ENCODE results near the gene TXNDC17.
"Not testable (repeated sequence)": the region's sequence is repeated elsewhere in the genome, so short reads cannot be mapped to it uniquely, and the experiment has no call there.

The TXNDC17 gene

GRCh38 chr17:6677158-6677831, 36.4 kb downstream of the TXNDC17 start:
- H3K4me3 ChIP-seq (ENCODE audit: low read length) = no peak overlapping the region
- no peak for TF ChIP-seq ZNF274 (IDR thresholded peaks at IDR 0.05; ENCODE audit: low read depth, low read length)

DNA sequence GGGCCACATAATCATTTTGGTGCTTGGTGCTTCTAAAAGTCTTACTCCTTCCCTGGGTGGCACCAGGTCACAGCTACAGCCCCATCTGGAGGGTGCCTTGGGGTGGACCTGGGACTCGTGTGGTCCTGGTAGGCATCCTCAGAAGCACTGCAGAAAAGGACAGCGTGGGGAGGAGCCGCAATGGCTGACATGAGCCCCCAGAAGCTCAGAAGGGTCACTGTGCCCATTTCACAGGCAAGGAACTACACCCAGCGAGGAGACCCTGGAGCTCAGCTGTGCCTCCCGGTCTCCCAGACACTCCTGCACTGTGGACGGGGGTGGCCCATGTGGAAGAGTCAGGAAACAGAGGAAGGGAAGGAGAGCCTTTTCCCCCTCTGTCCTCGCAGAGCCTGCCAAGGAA, 37.1 kb downstream of the TXNDC17 start:
- TF ChIP-seq ZNF274 (IDR thresholded peaks at IDR 0.05; ENCODE audit: low read depth, low read length) = no peak
- no peak overlapping the region for H3K4me3 ChIP-seq (ENCODE audit: low read length)

DNA sequence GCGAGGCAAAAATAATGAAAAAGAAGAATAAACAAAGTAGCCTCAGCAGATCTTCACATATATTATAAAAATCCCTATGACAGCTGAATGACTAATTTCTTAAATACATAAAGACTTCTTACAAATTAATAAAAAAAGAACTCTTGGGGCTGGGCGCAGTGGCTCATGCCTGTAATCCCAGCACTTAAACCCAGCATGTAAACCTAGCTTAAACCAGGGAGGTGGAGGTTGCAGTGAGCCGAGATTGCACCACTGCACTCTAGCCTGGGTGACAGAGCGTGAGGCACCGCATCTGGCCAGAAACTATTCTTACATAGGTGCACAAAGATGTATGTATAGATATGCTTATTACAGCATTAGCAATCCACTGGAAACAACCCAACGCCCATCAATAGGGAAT, 38.4 kb downstream of the TXNDC17 start:
- H3K4me3 ChIP-seq (ENCODE audit: low read length) = no peak overlapping the region
- no peak for TF ChIP-seq ZNF274 (IDR thresholded peaks at IDR 0.05; ENCODE audit: low read depth, low read length)

DNA sequence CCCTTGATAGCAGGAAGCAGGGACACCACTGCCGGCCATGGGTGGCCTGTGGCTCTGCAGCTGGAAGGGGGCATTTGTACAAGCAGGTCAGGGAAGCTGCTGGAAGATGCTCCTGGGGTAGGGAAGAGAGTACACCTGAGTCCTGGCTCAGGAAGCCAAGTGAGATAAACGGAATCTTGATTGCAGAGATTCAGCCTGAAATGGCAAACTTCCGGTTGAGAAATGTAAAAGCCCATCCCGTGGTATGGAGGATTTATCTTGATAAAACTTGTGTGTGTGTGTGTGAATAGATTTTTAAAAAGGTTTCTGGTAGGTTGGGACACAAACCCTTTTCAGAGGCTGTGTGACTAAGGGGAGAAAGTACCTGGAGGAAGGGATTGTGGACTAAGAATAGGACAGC, 40.3 kb downstream of the TXNDC17 start:
- no peak for TF ChIP-seq ZNF274 (IDR thresholded peaks at IDR 0.05; ENCODE audit: low read depth, low read length)
- H3K4me3 ChIP-seq (ENCODE audit: low read length) = no peak overlapping the region

GRCh38 chr17:6681671-6682070, 40.8 kb downstream of the TXNDC17 start:
- no peak for TF ChIP-seq ZNF274 (IDR thresholded peaks at IDR 0.05; ENCODE audit: low read depth, low read length)
- H3K4me3 ChIP-seq (ENCODE audit: low read length) = no peak overlapping the region

GRCh38 chr17:6682339-6682738, 41.5 kb downstream of the TXNDC17 start:
- H3K4me3 ChIP-seq (ENCODE audit: low read length) = no peak overlapping the region
- TF ChIP-seq ZNF274 (IDR thresholded peaks at IDR 0.05; ENCODE audit: low read depth, low read length) = no peak

DNA sequence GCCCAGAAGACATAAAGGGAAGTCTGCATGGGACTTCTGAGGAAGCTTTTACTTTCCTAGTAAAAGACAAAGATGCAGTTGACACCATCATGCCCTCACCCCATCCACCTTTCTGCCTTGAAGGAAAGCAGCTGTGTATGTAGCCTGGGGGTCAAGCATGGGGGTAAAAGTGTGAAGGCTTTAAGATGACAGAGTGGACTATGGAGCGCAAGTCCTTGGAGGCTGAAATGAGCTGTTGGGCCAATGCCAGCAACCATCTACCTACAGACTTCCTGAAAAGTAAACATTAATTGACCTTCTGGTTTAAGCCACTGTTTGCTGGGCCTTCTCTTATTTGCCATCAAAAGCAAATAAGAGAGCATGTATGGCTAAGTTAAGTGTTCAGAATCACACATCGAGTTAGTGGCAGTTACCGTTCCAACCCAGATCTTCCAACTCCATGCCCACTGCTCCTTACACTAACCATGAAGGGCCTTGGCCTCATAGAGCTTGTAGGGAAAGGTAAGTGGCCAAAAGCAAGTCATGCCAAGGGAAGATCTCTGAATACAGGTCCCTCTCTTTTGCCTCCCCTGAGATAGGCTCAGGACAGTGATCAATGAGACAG, 42.3 kb downstream of the TXNDC17 start:
- H3K4me3 ChIP-seq (ENCODE audit: low read length) = no peak overlapping the region
- TF ChIP-seq ZNF274 (IDR thresholded peaks at IDR 0.05; ENCODE audit: low read depth, low read length) = no peak

- H3K4me3 ChIP-seq (ENCODE audit: low read length) = no peak overlapping the region
- TF ChIP-seq ZNF274 (IDR thresholded peaks at IDR 0.05; ENCODE audit: low read depth, low read length) = no peak
Observed at GRCh38 chr17:6683730-6684459, 43.0 kb downstream of the TXNDC17 start.

GRCh38 chr17:6684460-6684783, 43.6 kb downstream of the TXNDC17 start:
- no peak for TF ChIP-seq ZNF274 (IDR thresholded peaks at IDR 0.05; ENCODE audit: low read depth, low read length)
- no peak overlapping the region for H3K4me3 ChIP-seq (ENCODE audit: low read length)

- TF ChIP-seq ZNF274 (IDR thresholded peaks at IDR 0.05; ENCODE audit: low read depth, low read length) = no peak
- no peak overlapping the region for H3K4me3 ChIP-seq (ENCODE audit: low read length)
Observed at GRCh38 chr17:6684881-6685767, 44.3 kb downstream of the TXNDC17 start.

GRCh38 chr17:6686026-6686425, 45.2 kb downstream of the TXNDC17 start:
- no peak overlapping the region for H3K4me3 ChIP-seq (ENCODE audit: low read length)
- TF ChIP-seq ZNF274 (IDR thresholded peaks at IDR 0.05; ENCODE audit: low read depth, low read length) = no peak

GRCh38 chr17:6688944-6689343, 48.1 kb downstream of the TXNDC17 start:
- TF ChIP-seq ZNF274 (IDR thresholded peaks at IDR 0.05; ENCODE audit: low read depth, low read length) = no peak
- no peak overlapping the region for H3K4me3 ChIP-seq (ENCODE audit: low read length)

DNA sequence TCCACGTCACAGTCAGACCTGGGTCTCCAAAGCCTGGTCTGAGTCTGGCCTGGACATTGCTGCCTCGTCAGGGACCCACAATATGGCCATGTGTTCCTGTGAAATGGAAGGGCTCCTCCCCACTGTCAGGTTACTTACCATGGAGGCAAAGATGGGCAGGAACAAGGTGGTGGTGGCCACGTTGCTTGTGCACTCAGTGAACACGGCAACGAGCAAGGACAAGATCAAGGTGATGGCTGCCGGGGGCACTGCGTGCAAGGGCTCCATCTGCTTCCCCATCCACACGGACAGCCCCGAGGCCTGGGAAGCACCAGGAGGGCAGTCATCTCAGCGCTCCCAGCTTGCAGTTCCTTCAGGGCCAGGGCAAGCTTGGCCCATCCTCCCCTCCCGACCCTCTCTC, 49.8 kb downstream of the TXNDC17 start:
- no peak for TF ChIP-seq ZNF274 (IDR thresholded peaks at IDR 0.05; ENCODE audit: low read depth, low read length)
- H3K4me3 ChIP-seq (ENCODE audit: low read length) = no peak overlapping the region

DNA sequence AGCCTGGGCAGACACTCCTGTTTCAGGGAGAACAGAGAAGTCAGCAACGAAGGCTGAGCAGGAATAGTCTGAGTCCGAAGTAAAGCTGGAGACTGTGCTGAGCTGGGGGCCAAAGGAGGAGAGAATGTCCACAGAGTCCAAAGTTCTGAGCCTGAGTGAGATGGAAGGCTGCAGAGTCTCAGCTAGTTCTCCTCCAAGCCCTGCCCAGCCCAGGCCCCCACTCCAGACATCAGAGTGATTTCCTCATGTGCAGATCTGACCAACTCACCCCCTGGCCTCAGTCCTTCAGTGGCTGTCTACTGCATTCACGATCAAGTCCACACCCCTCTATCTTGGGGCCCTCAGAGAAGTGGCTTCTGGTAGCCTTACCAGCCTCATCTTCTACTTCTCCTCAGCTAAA, 50.7 kb downstream of the TXNDC17 start:
- no peak overlapping the region for H3K4me3 ChIP-seq (ENCODE audit: low read length)
- no peak for TF ChIP-seq ZNF274 (IDR thresholded peaks at IDR 0.05; ENCODE audit: low read depth, low read length)

DNA sequence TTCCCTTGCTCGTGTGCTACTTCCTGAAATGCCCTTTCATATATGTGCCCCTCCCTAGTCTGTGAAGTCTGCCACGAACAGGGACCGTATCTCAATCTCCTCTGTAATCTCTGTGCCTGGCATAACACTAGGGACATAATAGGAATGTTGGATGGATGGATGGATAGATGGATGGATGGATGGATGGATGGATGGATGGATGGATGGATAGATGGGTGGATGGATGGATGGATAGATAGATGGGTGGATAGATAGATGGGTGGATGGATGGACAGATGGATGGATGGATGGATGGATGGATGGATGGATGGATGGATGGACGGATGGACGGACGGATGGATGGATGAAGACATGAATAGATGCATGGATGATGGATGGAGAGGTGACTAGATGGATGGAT, 51.1 kb downstream of the TXNDC17 start:
- H3K4me3 ChIP-seq (ENCODE audit: low read length) = not testable (repeated sequence)

Data from GM08714 (cell line).